Astrocyte of the cerebellum (primary cell): ENCODE data around the gene KHK.
A peak's percentile ranks its signal among the peaks of the same experiment; 100 is the strongest.

Experiments used
- DNase-seq: peaks from one replicate; pipeline ENCODE4 v3.0.0-alpha.2; 2011; ENCODE audit warnings: low read depth
- H3K4me3 ChIP-seq: 2 replicates; pipeline ENCODE4 v1.5.1; 2011; ENCODE audit warnings: mild to moderate bottlenecking, low read depth, low read length, moderate library complexity
- CTCF ChIP-seq: IDR thresholded peaks from 2 replicates; pipeline ENCODE4 v1.5.1; 2012; ENCODE audit warnings: low read length, low read depth, moderate library complexity, mild to moderate bottlenecking; ENCODE audit errors: missing control alignments
- in situ Hi-C: cut with HindIII; loops from 2 replicates; pipeline ENCODE4 v1.10.0; 2017; ENCODE audit warnings: low sequenced_read_pairs

KHK gene

GRCh38 chr2:27085062-27085672, 1.4 kb upstream of the KHK start:
- DNase-seq = no peak
- TF ChIP-seq CTCF = no peak
- in situ Hi-C loops = no loop called here
- H3K4me3 ChIP-seq = peak overlapping the region; percentile 44

- H3K4me3 ChIP-seq = peak overlapping the region; percentile 44
These were observed 891 bp upstream of the KHK start for GRCh38 chr2:27085673-27086089.

GRCh38 chr2:27086090-27086723, 365 bp upstream of the KHK start:
- DNase-seq = peak; percentile 78
- in situ Hi-C loops = no loop called here
- peak overlapping the region; percentile 44 for H3K4me3 ChIP-seq
- peak; percentile 65 for TF ChIP-seq CTCF

More at GRCh38 chr2:27085673-27086089, 891 bp upstream of the KHK start:
- peak; percentile 46 for TF ChIP-seq CTCF
- DNase-seq = no peak
- in situ Hi-C loops = no loop called here

- no peak for TF ChIP-seq CTCF
- in situ Hi-C loops = no loop called here
- no peak for DNase-seq
- no peak overlapping the region for H3K4me3 ChIP-seq
These were observed 1.3 kb downstream of the KHK start for GRCh38 chr2:27087823-27088410.

- TF ChIP-seq CTCF = no peak
- DNase-seq = no peak
- in situ Hi-C loops = no loop called here
- H3K4me3 ChIP-seq = no peak overlapping the region
These were observed 2.1 kb downstream of the KHK start for GRCh38 chr2:27088634-27089033.

- H3K4me3 ChIP-seq = no peak overlapping the region
- DNase-seq = no peak
- in situ Hi-C loops = no loop called here
- no peak for TF ChIP-seq CTCF
These were observed 2.8 kb downstream of the KHK start for GRCh38 chr2:27089111-27089954.
